Measurements from ENCODE around the gene SCGN.

DNA sequence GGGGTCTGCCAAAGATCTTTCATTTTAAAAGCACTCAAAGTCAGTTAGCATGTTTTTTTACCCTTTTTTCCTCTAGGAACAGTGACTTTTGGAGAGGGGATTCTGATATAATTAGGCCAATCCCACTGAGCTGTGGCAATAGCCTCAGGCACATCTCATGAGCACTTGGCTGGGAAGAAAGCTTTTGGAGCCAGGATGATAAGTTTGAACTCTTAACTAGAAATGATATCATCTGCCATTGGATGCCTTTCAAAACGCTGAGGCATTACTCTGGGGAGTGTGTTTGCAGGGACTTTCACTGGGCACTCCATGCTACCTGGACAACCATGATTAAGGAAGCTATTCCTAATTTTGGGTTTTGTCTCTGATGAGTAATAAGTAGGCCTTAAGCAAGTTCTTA lies 3.7 kb downstream of the SCGN start:
- TF ChIP-seq, protein P1, sequence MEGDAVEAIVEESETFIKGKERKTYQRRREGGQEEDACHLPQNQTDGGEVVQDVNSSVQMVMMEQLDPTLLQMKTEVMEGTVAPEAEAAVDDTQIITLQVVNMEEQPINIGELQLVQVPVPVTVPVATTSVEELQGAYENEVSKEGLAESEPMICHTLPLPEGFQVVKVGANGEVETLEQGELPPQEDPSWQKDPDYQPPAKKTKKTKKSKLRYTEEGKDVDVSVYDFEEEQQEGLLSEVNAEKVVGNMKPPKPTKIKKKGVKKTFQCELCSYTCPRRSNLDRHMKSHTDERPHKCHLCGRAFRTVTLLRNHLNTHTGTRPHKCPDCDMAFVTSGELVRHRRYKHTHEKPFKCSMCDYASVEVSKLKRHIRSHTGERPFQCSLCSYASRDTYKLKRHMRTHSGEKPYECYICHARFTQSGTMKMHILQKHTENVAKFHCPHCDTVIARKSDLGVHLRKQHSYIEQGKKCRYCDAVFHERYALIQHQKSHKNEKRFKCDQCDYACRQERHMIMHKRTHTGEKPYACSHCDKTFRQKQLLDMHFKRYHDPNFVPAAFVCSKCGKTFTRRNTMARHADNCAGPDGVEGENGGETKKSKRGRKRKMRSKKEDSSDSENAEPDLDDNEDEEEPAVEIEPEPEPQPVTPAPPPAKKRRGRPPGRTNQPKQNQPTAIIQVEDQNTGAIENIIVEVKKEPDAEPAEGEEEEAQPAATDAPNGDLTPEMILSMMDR (conservative IDR thresholded peaks at IDR 0.05; ENCODE audit: low read length), result no peak
- no peak for TF ChIP-seq EZH2phosphoT487 (IDR thresholded peaks at IDR 0.05; ENCODE audit: borderline replicate concordance)

Measured in Loucy (cell line).